Lung (tissue), 12 donors: ENCODE data around the gene CD82. TPM values are rescaled to one million over a fixed set of nuclear protein-coding genes. Genes with fewer than 3 reads are reported as not detected.

Source experiments
- ATAC-seq: fragments of 200-7000 bp; cut with Tn5 transposase; one replicate; pipeline ENCODE4 v1.9.1; 2020; ENCODE audit warnings: moderate number of reproducible peaks; ENCODE audit not compliant: insufficient read depth, low FRiP score
- DNase-seq, 3 donors: peaks; one replicate each; pipeline ENCODE4 v3.0.0-alpha.2; 2013 to 2017
- H3K27ac ChIP-seq, 2 donors: one replicate each; pipeline ENCODE4 v1.5.1; 2013; ENCODE audit warnings: mild to moderate bottlenecking in 2 of 2, moderate library complexity in 2 of 2, control low read depth in 1 of 2, inconsistent platforms in 1 of 2, low read depth in 1 of 2, low read length in 1 of 2
- H3K27me3 ChIP-seq, 3 donors: one replicate each; pipeline ENCODE4 v1.5.1; 2013; ENCODE audit warnings: low read length in 2 of 3; ENCODE audit not compliant: control insufficient read depth in 3 of 3, insufficient read depth in 3 of 3
- H3K36me3 ChIP-seq, 4 donors: one replicate each; pipeline ENCODE4 v1.5.1; 2013; ENCODE audit warnings: low read length in 4 of 4, mild to moderate bottlenecking in 1 of 4, moderate library complexity in 1 of 4; ENCODE audit not compliant: control insufficient read depth in 4 of 4, insufficient read depth in 4 of 4
- H3K4me1 ChIP-seq, 5 donors: one replicate each; pipeline ENCODE4 v1.5.1; 2013; ENCODE audit warnings: low read length in 5 of 5, mild to moderate bottlenecking in 2 of 5, moderate library complexity in 1 of 5; ENCODE audit not compliant: control insufficient read depth in 5 of 5, insufficient read depth in 5 of 5
- H3K4me3 ChIP-seq: one replicate; pipeline ENCODE4 v1.5.1; 2013; ENCODE audit warnings: mild to moderate bottlenecking, control low read depth, moderate library complexity
- H3K9ac ChIP-seq, 2 donors: one replicate each; pipeline ENCODE4 v1.5.1; 2013; ENCODE audit warnings: low read length in 2 of 2, control low read depth in 1 of 2; ENCODE audit not compliant: insufficient read depth in 1 of 2
- H3K9me3 ChIP-seq, 4 donors: one replicate each; pipeline ENCODE4 v1.5.1; 2013; ENCODE audit warnings: low read length in 3 of 4, mild to moderate bottlenecking in 1 of 4, moderate library complexity in 1 of 4; ENCODE audit not compliant: control insufficient read depth in 4 of 4, insufficient read depth in 3 of 4
- CTCF ChIP-seq: IDR thresholded peaks from 2 replicates; pipeline ENCODE4 v1.5.1; 2012; ENCODE audit warnings: mild to moderate bottlenecking; ENCODE audit errors: control extremely low read depth, extremely low read depth
- WGBS, 2 donors: extraction: QIAGEN DNeasy Blood & Tissue Kit; methylation state at CpG; one replicate each; pipeline ENCODE4 v1.1.7; 2013; 5-methylcytosine and 5-hydroxymethylcytosine counted together
- polyA plus RNA-seq, 2 donors: library from polyadenylated mRNA; stranded (reverse); fragments of 200-250 nt; gene quantifications; one replicate each; pipeline ENCODE4 v1.2.1, GENCODE V29; 2013
- total RNA-seq, 2 donors: library from RNA; depleted of rRNA in 1 of 2; stranded (reverse); fragments of >200 nt in 1 of 2; gene quantifications; one replicate each; pipeline ENCODE4 v1.2.1, GENCODE V29; 2014 to 2021
- donor health status: control.
- donor health status: control.
- donor health status: Bipolar disorder and iron deficiency.
- donor health status: healthy.
- donor health status: DM: yes; HTN: yes; CAD: no.

CD82 gene
- total and polyA plus RNA-seq, 4 donors, result 63.3 to 237 (median 190) TPM

GRCh38 chr11:44596525-44597276, 31.2 kb downstream of the CD82 start:
- H3K36me3 ChIP-seq, result peaks cover 0 to 14% (median 0%) of the 10 kb centered on the region in 4 donors
- no peaks in the 10 kb centered on the region for H3K9me3 ChIP-seq
- WGBS, 2 donors, result 59 to 60% methylated on average over 13 of the region's 13 CpGs
- no peaks in the 10 kb centered on the region for H3K27me3 ChIP-seq
- no peak overlapping the region for H3K4me3 ChIP-seq
- DNase-seq (peak; percentile 65 to 89 (median 85)), ATAC-seq (no peak)
- H3K27ac ChIP-seq, result peak overlapping the region; percentile 14 to 50
- peaks cover 0 to 86% (median 45%) of the 10 kb centered on the region in 5 donors for H3K4me1 ChIP-seq
- H3K9ac ChIP-seq, result peak overlapping the region in 1 of 2 donors; percentile 13
- TF ChIP-seq CTCF, result no peak

- ATAC-seq, result no peak
These were observed 32.0 kb downstream of the CD82 start for GRCh38 chr11:44597358-44598012.

GRCh38 chr11:44598831-44599230, 33.4 kb downstream of the CD82 start:
- H3K4me3 ChIP-seq, result no peak overlapping the region
- 97 to 100% methylated on average over 1 of the region's 1 CpG for WGBS, 2 donors
- H3K27ac ChIP-seq, result no peak overlapping the region
- no peaks in the 10 kb centered on the region for H3K27me3 ChIP-seq
- no peaks in the 10 kb centered on the region for H3K9me3 ChIP-seq
- DNase-seq (no peak), ATAC-seq (no peak)
- H3K9ac ChIP-seq, result no peak overlapping the region
- H3K36me3 ChIP-seq, result peaks cover 0 to 14% (median 2%) of the 10 kb centered on the region in 4 donors
- H3K4me1 ChIP-seq, result peaks cover 0 to 84% (median 37%) of the 10 kb centered on the region in 5 donors
- TF ChIP-seq CTCF, result no peak

More at GRCh38 chr11:44597358-44598012, 32.0 kb downstream of the CD82 start:
- peaks cover 0 to 87% (median 42%) of the 10 kb centered on the region in 5 donors for H3K4me1 ChIP-seq
- DNase-seq, result no peak
- no peak overlapping the region for H3K4me3 ChIP-seq
- WGBS, 2 donors, result 76 to 91% methylated on average over 5 of the region's 5 CpGs
- H3K36me3 ChIP-seq, result peaks cover 0 to 14% (median 2%) of the 10 kb centered on the region in 4 donors
- TF ChIP-seq CTCF, result no peak
- H3K9ac ChIP-seq, result no peak overlapping the region
- no peaks in the 10 kb centered on the region for H3K9me3 ChIP-seq
- H3K27me3 ChIP-seq, result no peaks in the 10 kb centered on the region
- peak overlapping the region in 1 of 2 donors; percentile 1 for H3K27ac ChIP-seq
